Measurements from ENCODE around the gene GPX8. TPM values are rescaled to one million over a fixed set of nuclear protein-coding genes. Genes with fewer than 3 reads are reported as not detected.
A peak's percentile ranks its signal among the peaks of the same experiment; 100 is the strongest.

Gene GPX8, protein sequence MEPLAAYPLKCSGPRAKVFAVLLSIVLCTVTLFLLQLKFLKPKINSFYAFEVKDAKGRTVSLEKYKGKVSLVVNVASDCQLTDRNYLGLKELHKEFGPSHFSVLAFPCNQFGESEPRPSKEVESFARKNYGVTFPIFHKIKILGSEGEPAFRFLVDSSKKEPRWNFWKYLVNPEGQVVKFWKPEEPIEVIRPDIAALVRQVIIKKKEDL
- 6.8 TPM for total RNA-seq
- long read RNA-seq, partial matches to known transcripts, result 1 of 5 reads
- long read RNA-seq, other reads (novel, unspliced or antisense), result 0 of 5 reads

DNA sequence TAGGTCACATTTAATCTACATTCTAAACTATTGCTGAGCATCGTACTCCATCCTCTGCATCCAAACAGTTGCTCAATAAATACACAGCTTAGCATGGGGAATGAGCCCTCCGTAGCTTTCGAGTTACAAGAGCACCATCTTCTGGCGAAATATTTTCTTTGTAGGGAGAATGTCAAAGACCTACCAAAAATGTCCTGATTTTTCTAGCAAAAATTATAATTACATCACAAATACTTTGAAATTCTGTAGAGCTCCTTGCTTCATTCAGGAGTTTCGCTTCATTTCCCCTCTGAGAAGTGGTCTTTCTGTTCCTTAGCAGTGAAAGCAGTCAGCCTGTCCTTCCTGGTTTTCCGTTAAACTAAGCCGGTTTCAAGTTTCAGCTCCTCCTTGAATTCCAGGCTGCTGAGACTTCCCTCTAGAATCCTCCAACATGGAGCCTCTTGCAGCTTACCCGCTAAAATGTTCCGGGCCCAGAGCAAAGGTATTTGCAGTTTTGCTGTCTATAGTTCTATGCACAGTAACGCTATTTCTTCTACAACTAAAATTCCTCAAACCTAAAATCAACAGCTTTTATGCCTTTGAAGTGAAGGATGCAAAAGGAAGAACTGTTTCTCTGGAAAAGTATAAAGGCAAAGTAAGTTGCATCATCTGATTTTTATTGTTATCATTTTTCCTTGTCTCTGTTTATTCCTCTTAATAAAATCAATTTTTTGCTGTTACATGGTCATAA, at the start of gene GPX8:
TSS of gene GPX8 (plus strand) at position 409 of the 730 bp plus-strand sequence. CDS start at position 431, 22 bp downstream.
- peak; percentile 91 for ATAC-seq (ENCODE audit: poor library complexity)
- no peak for DNase-seq
- intact Hi-C loops (cut with DNase I), result no loop called here

DNA sequence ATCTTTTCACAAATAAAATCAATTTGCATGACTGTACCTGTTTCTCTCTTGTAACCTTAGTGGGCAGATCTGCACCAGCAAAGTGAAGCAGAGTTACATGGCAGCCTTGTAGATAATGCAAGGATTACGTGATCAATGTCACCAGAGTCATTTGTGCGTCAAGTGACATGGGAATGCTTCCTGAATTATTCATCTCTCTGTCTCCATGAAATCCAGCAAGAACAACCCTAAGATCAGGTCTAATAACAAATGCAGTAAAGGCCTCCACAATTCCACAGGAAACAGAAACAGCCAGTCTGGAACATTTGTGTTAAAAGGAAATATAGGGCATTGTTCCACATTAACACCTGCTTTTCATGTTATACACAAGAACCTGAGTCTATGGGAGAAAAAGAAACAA, 49.8 kb upstream of the GPX8 start:
- ATAC-seq (ENCODE audit: poor library complexity) (no peak), DNase-seq (no peak)

DNA sequence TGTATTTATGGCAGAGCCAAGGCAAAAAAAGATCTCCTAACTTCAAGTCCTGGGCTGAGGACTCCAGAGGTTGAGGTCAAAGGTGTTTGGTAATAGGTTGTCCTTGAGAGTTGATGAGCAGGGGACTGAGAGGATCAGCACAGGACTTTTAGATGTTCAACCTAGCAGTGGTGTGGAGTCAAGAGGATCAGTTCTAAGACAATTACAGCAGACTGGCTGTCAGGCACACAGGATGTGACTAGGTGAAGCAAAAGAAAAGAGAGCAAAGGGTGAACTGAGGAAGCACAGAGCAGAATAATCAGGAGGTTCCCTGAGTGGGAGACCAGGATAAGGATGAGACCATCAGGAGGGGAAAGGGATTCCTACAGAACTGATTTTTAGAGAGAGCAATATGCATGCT, 46.6 kb upstream of the GPX8 start:
- intact Hi-C loops (cut with DNase I), result no loop called here
- ATAC-seq (ENCODE audit: poor library complexity), result no peak
- DNase-seq, result no peak

More for the DNA sequence above, 49.8 kb upstream of the GPX8 start:
- intact Hi-C loops (cut with DNase I), result no loop called here

DNA sequence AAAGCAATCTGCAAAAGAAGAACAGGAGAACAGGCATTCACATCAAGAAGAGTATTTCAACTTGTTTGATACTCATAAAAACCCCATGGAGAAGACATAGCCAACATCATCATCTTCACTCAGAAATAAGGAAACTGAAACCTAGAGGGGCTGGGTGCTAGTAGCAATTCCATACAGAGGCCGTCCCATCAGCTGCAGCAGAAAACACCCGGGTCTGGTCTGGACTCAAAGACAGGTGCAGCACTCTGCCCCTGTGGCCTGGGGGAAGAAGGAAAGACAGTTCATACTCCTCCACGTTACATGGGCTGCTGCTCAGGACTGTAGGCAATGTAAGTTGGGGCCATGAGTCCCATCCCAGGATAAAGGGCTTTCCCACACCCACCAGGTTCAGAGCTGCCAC, 45.9 kb upstream of the GPX8 start:
- intact Hi-C loops (cut with DNase I), result no loop called here
- no peak for ATAC-seq (ENCODE audit: poor library complexity)

DNA sequence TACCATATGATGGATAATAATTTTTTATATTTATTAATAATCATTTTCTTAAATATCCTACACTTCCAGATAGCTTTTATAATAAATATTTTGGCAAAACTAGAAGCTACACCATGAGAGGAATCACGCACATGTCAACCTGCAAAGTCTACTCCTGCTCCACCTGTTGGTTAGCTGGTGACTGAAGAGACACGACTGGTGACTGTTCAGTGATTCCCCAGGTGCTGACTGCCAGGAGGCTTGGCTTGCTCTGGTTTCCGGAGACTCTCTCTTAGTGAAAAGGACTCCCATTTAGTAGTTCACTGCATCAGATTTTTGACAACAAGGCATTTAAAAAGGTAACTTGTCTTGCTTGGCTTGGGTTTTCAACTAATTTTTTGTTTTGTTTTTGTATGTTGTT, 36.6 kb upstream of the GPX8 start:
- intact Hi-C loops (cut with DNase I), result no loop called here
- ATAC-seq (ENCODE audit: poor library complexity), result no peak
- no peak for DNase-seq

More for the DNA sequence above, 45.9 kb upstream of the GPX8 start:
- no peak for DNase-seq

DNA sequence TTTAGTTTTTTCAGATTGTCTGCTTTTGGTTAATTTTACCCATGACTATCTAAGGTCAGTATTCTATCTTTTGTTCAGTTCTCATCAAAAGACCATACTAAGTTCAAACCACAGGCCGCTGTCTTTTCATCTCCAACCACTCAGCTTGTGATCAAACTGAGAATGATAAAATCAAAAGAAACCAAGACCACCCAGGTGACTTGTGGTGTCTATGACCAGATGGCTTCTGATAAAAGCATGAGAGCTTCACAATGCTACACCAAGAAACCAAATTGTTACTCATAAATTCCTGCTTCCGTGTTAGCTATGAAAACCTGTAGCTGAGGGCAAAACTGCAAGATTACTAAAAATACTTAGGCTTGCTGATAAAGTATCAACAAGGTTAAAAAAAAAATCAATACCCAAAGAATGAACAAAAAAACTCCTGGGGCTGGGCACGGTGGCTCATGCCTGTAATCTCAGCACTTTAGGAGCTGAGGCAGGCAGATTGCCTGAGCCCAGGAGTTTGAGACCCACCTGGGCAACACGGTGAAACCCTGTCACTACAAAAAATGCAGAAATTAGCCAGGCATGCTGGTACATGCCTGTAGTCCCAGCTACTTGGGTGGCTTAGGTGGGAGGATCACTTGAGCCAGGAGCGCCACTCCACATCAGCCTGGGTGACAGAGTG, 25.8 kb upstream of the GPX8 start:
- no peak for DNase-seq
- intact Hi-C loops (cut with DNase I), result no loop called here
- no peak for ATAC-seq (ENCODE audit: poor library complexity)

DNA sequence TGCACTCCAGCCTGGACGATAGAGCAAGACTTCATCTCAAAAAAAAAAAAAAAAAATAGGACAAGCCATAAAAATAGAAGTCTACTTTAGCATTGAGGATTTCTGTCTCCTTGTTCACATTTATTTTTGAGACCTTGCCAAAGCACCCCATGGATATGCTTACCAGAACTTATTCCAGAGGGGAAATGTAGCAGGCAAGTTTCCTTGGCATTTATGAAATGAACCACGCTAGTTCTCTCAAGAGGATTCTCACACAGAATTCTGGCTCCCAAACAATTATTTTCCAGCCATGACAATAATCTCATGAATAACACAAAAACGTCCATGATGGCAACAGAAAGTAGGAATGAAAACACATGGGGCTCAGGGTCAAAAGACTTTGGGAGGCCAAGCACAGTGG, 23.4 kb upstream of the GPX8 start:
- intact Hi-C loops (cut with DNase I), result no loop called here
- ATAC-seq (ENCODE audit: poor library complexity) (no peak), DNase-seq (no peak)

DNA sequence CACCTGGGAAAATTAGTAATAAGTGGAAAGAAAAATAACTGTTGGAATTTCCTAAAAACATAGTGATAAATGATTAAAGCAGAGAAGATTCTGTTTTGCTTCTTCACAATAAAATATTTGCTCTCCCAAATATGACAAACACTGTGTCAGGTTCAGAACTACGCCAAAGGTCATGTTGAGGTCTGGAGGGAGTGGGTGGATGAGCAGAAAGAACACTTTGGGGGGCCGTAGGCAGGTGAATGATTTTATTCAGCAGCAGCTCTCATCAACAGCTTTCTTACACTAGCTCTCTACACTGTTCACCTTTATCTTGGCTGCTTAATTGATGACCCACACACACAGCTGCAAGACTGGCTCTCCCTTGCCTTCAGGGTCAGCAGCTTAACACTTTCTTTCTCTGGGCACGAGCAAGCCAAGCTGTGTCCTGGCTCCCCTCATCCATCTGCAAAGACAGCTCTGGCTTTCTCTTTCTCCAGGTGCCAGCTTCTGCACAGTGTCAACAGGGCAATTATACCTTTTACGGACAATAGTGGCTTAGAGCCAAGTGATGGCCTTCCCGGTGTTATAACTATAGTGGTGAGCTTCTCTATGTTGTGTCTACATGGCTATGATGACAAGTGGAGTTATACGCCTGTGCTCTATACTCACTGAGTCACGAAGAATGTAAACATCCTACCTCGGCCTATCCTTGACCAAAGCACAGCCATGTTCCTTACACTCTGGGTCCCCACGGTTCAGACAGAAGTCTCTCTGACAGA, 18.9 kb upstream of the GPX8 start:
- intact Hi-C loops (cut with DNase I), result loop anchor here (10.0 kb wide), 1 partner anchor 196 kb away; no protein-coding TSS in a partner anchor
- DNase-seq, result no peak

DNA sequence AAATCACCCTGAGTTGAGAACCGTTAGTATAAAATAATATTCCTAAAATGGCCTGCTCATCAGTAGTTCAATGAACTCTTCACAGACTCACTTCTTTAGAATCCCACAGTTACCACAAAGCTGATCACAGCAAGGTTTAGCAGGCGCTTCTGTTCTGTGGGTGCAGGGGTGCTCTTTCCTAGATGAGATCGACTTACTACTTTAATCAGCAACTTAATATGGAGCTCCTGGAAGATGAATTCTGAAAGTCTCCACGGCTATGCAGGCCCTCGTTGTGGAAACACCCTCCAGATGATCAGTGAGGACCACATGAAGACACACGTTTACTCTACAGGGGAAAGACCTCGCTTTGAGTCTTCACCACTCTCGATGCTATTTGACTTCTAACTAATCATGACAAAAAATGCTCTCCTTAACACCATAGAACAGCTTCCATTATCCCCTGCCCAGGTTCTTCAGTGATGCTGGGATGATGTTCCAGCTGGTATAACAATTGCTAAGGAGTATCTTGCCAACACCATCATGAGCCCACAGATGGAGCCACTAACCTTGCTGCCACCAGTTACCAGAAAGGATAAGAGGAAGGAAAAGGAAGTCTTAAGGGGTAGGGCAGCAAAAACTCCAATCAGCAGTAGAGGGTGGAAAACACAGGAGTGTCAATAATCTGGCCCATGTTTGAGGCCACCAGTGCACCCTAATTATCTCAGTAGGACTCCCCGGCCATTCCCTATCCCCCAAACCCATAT, 17.9 kb upstream of the GPX8 start:
- intact Hi-C loops (cut with DNase I), result loop anchor here (10.0 kb wide), 1 partner anchor 197 kb away; no protein-coding TSS in a partner anchor
- DNase-seq, result no peak
- ATAC-seq (ENCODE audit: poor library complexity), result no peak

More for the DNA sequence above, 18.9 kb upstream of the GPX8 start:
- no peak for ATAC-seq (ENCODE audit: poor library complexity)

DNA sequence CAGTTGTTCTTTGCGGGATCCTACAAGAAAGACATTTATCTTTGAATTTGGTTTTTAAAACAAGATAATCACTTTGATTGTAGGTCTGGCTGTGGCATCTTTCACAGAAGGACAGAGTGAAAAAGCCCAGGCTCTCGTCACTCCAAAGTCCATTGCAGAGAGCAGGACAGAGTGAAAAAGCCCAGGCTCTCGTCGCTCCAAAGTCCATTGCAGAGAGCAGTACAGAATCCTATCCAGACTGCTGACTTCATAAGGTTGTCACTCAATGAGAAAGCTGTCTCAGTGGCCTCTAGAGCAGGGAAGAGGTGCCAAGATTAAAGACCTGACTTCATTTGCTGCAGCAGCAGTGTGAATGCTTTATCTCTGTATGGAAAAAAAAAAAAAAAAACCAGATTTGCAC, 16.3 kb upstream of the GPX8 start:
- ATAC-seq (ENCODE audit: poor library complexity), result no peak
- intact Hi-C loops (cut with DNase I), result loop anchor here (10.0 kb wide), 1 partner anchor 199 kb away; no protein-coding TSS in a partner anchor

DNA sequence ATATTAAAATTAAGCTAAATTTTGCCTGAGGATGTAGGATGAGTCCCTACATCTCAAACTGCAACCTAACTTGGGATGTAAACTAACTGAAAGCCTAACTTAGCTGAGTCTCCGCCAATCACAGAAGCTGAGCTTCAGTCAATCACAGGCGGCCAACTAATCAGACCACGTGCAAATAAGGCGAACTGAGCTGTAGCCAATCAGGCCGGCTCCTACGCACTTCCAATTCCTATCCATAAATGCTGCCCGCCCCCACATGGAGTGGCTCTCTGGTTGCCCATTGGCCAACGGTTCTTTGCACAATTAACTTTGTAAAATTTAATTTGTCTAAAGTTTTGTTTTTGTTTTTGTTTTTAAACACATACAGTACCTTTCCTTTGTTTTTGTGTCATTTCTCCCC, 13.9 kb upstream of the GPX8 start:
- DNase-seq, result no peak
- intact Hi-C loops (cut with DNase I), result loop anchor here (2.0 to 10.0 kb wide), 2 partner anchors 201 to 241 kb away; no protein-coding TSS in a partner anchor
- no peak for ATAC-seq (ENCODE audit: poor library complexity)

More for the DNA sequence above, 16.3 kb upstream of the GPX8 start:
- DNase-seq, result no peak

DNA sequence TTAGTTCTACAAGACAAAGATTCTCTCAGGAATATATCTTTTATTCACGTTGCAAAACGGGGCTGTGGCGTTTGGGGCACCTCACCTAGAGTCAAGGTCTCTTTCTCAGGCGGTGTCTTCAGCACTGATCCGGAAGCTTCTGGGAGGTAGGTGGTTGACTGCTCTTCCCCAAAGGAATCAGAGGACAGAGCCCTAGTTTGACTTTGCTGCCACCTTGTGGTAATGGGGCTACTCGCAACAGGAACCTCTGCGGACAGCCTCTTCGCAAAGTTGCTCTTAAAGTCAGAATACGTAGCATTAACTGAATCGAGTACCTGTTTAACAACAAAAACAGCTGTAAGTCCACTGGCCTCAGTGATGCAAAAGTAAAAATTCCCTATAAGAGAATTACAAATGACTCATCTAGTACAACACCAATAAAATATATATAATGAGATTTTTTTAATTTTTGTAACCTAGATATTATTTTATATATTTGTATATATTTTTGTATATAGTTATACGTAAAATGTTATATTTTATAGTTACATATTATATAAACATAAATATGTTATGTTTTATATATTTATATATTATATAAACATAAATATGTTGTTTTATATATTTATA, 13.3 kb upstream of the GPX8 start:
- ATAC-seq (ENCODE audit: poor library complexity), result peak; percentile 90
- peak; percentile 68 for DNase-seq
- intact Hi-C loops (cut with DNase I), result loop anchor here (2.0 to 10.0 kb wide), 2 partner anchors 202 to 242 kb away; no protein-coding TSS in a partner anchor

DNA sequence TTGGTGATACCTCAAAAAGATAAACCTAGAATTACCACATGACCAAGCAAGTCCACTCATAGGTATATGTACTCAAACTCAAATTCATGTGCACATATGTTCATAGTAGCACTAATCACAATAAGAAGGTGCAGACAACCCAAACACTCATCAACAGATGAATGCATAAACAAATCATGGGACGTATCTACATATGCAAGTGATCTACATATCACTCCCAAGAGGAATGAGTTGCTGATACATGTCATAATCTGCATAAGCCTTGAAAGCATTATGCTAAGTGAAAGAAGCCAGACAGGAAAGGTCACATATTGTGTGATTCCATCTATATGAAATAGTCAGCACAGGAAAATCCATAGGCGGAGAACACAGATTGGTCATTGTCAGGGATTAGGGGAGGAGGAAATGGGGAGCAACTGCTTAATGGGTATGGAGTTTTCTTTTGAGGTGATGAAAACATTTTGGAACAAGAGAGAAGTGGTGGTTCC, 10.6 kb upstream of the GPX8 start:
- DNase-seq (no peak), ATAC-seq (ENCODE audit: poor library complexity) (no peak)
- intact Hi-C loops (cut with DNase I), result loop anchor here (10.0 kb wide), 1 partner anchor 205 kb away; no protein-coding TSS in a partner anchor

DNA sequence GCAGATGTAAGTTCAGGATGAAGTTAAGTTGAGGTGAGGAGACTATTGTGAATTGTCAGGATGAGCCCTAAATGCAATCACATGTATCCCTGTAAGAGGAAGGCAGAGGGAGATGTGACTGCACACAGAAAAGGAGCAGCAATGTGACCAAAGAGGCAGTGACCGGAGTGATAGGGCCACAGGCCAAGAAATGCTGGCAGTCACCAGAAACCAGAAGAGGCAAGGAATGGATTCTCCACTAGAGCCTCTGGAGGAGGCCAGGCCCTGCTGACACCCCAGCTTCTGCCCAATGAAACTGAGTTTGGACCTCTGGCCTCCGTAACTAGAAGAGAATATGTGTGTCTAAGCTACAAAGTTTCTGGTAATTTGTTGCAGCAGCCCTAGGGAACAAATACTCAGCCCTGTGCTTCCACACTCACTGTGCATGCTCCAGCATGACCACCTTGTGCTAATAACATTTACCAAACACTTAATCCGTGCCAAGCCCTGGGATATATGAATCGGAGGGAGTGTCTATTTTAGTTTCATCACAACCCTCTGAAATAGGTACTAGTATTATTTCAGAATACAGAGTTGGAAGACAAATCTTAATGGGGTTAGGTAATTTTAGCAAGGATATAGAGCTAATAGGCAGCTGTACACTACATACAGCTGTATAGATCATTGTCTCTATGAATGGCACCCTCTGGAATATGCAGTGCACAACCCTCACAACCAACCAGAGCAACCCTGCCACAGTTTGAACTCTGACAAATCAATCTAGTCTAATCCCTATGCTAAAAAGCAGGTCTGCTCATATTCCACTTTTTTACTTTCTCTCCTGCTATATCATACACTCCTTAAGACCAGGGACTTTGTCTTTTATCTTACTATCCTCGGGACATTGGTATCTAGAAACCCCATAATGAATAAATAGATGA, 7.8 kb upstream of the GPX8 start:
- DNase-seq, result no peak
- no peak for ATAC-seq (ENCODE audit: poor library complexity)
- intact Hi-C loops (cut with DNase I), result no loop called here

DNA sequence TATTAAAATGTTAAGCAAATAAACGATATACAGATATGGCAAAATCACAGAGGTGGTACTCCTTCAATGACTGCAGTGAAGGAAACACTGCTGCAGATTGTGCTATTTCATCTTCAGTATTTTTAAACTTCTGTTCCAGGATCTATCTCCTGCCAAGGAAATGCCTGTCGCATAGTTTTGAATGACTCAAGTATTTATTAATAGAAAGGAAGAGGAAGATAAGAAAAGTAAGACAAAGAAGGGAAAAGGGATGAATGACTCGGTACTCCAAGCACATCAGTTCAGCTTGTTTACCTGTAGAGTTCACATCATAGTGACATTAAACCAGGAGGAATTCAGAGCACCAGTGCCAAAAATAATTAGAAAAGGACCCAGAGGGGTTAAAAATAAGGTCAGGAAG, 5.1 kb upstream of the GPX8 start:
- ATAC-seq (ENCODE audit: poor library complexity) (no peak), DNase-seq (no peak)
- intact Hi-C loops (cut with DNase I), result no loop called here

DNA sequence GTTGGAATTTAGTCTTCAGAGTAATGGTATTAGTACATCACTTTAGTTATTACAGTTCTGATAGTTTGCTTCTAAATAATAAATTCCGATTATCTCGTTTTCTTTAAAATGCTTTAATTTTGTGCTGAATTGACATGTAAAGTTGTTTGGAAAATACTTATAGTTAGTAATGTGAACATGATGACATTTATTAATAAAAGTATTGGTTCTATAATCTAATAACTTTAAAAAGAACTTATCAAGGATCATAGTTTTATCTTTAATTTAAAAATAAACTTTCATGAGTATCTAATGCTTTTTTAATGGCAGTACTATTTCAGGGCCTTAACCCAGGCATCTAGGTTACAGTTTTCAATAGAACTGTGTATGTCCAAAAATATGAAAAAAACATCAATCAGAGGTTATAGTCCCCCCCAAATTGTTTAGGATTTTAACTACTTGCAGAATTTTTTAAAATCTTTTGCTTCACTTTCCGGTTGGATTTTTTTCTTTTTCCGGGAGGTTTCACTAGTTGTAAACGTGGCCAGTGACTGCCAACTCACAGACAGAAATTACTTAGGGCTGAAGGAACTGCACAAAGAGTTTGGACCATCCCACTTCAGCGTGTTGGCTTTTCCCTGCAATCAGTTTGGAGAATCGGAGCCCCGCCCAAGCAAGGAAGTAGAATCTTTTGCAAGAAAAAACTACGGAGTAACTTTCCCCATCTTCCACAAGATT, 680 bp downstream of the GPX8 start:
- no peak for DNase-seq
- peak; percentile 87 for ATAC-seq (ENCODE audit: poor library complexity)
- intact Hi-C loops (cut with DNase I), result no loop called here

Data from Right ventricle myocardium superior (tissue), 1 donor.